Mesendoderm (in vitro differentiated cells): ENCODE results near the gene DIO2.

ENCODE experiments used
- DNase-seq: peaks from one replicate; pipeline ENCODE4 v3.0.0; 2013
- H2AK5ac ChIP-seq: 2 replicates; pipeline ENCODE4 v1.6.1; 2013; ENCODE audit warnings: low read length, inconsistent platforms
- H2BK120ac ChIP-seq: 2 replicates; pipeline ENCODE4 v1.6.1; 2013; ENCODE audit warnings: low read depth, mild to moderate bottlenecking, low read length, moderate library complexity, mixed read lengths
- H2BK15ac ChIP-seq: replicated peaks from 2 replicates; pipeline ENCODE4 v1.6.1; 2013; ENCODE audit warnings: low read depth, mild to moderate bottlenecking, moderate library complexity
- H2BK5ac ChIP-seq: 2 replicates; pipeline ENCODE4 v1.6.1; 2013; ENCODE audit warnings: low read length, inconsistent platforms
- H3K18ac ChIP-seq: 2 replicates; pipeline ENCODE4 v1.6.1; 2013; ENCODE audit warnings: mild to moderate bottlenecking, low read length, mixed read lengths
- H3K23ac ChIP-seq: one replicate; pipeline ENCODE4 v1.6.1; 2013; ENCODE audit warnings: low read length
- H3K27ac ChIP-seq: 2 replicates; pipeline ENCODE4 v1.5.1; 2013; ENCODE audit warnings: low read depth, mild to moderate bottlenecking, inconsistent platforms, low read length, moderate library complexity
- H3K27me3 ChIP-seq: 2 replicates; pipeline ENCODE4 v1.6.1; 2013; ENCODE audit warnings: low read length, control low read depth, mild to moderate bottlenecking, inconsistent platforms; ENCODE audit not compliant: insufficient read depth, poor library complexity
- H3K36me3 ChIP-seq: 2 replicates; pipeline ENCODE4 v1.6.1; 2013; ENCODE audit warnings: low read length, inconsistent platforms; ENCODE audit not compliant: control insufficient read depth, insufficient read depth
- H3K4ac ChIP-seq: one replicate; pipeline ENCODE4 v1.6.1; 2013; ENCODE audit warnings: low read depth, mild to moderate bottlenecking, low read length, moderate library complexity
- H3K4me1 ChIP-seq: 2 replicates; pipeline ENCODE4 v1.6.1; 2013; ENCODE audit warnings: low read depth, low read length, inconsistent platforms; ENCODE audit not compliant: control insufficient read depth
- H3K4me2 ChIP-seq: 2 replicates; pipeline ENCODE4 v1.6.1; 2013; ENCODE audit warnings: low read length
- H3K4me3 ChIP-seq: 2 replicates; pipeline ENCODE4 v1.5.1; 2013; ENCODE audit warnings: mild to moderate bottlenecking, low read length
- H3K56ac ChIP-seq: one replicate; pipeline ENCODE4 v1.6.1; 2013; ENCODE audit warnings: low read length
- H3K79me1 ChIP-seq: 2 replicates; pipeline ENCODE4 v1.6.1; 2013; ENCODE audit warnings: low read length, inconsistent platforms
- H3K79me2 ChIP-seq: 2 replicates; pipeline ENCODE4 v1.6.1; 2013; ENCODE audit warnings: mild to moderate bottlenecking, low read length; ENCODE audit not compliant: control insufficient read depth, insufficient read depth
- H3K9ac ChIP-seq: 2 replicates; pipeline ENCODE4 v1.6.1; 2013; ENCODE audit warnings: low read length, inconsistent platforms
- H4K5ac ChIP-seq: one replicate; pipeline ENCODE4 v1.6.1; 2013; ENCODE audit warnings: low read length
- H4K8ac ChIP-seq: one replicate; pipeline ENCODE4 v1.6.1; 2013; ENCODE audit warnings: low read depth, mild to moderate bottlenecking, control low read depth, low read length, moderate library complexity
- WGBS: extraction: QIAGEN DNeasy Blood & Tissue Kit; methylation state at CpG from one replicate; pipeline ENCODE4 v1.1.7; 2013; ENCODE audit warnings: low lambda C conversion rate, missing lambda C conversion rate; ENCODE audit not compliant: insufficient coverage; ENCODE audit errors: extremely low coverage; 5-methylcytosine and 5-hydroxymethylcytosine counted together

Gene DIO2

GRCh38 chr14:80231702-80232101 lies 20.4 kb upstream of the DIO2 start:
- Histone ChIP-seq H3K79me1 (no peaks in the 10 kb centered on the region), H3K36me3 (no peaks in the 10 kb centered on the region), H3K4ac (no peak overlapping the region), H2AK5ac (no peak overlapping the region), H2BK5ac (no peak overlapping the region), H3K27ac (no peak overlapping the region), H2BK120ac (no peak overlapping the region), H3K18ac (no peak overlapping the region), H3K9ac (no peak overlapping the region), H2BK15ac (no peak overlapping the region), H4K5ac (no peak overlapping the region), H3K23ac (no peak overlapping the region), H3K4me3 (no peak overlapping the region), H3K4me2 (no peak overlapping the region), H3K4me1 (no peaks in the 10 kb centered on the region), H3K79me2 (no peaks in the 10 kb centered on the region), H3K27me3 (no peaks in the 10 kb centered on the region), H4K8ac (no peak overlapping the region), H3K56ac (no peak overlapping the region)
- WGBS = no CpG with 5 or more reads among the region's 2 CpGs
- no peak for DNase-seq

- H3K79me1 ChIP-seq = no peaks in the 10 kb centered on the region
- H2BK15ac ChIP-seq = no peak overlapping the region
- H3K56ac ChIP-seq = no peak overlapping the region
- no CpG with 5 or more reads among the region's 3 CpGs for WGBS
- H2AK5ac ChIP-seq = no peak overlapping the region
- no peak overlapping the region for H2BK120ac ChIP-seq
- no peak overlapping the region for H3K4me2 ChIP-seq
- no peak overlapping the region for H4K5ac ChIP-seq
- H3K4ac ChIP-seq = no peak overlapping the region
- H4K8ac ChIP-seq = no peak overlapping the region
- no peak overlapping the region for H3K27ac ChIP-seq
- H3K27me3 ChIP-seq = no peaks in the 10 kb centered on the region
- H3K36me3 ChIP-seq = no peaks in the 10 kb centered on the region
- no peak for DNase-seq
- H3K4me3 ChIP-seq = no peak overlapping the region
- H3K23ac ChIP-seq = no peak overlapping the region
- no peak overlapping the region for H3K18ac ChIP-seq
- H3K9ac ChIP-seq = no peak overlapping the region
- no peak overlapping the region for H2BK5ac ChIP-seq
- H3K4me1 ChIP-seq = no peaks in the 10 kb centered on the region
- H3K79me2 ChIP-seq = no peaks in the 10 kb centered on the region
Observed at GRCh38 chr14:80223696-80224465, 12.6 kb upstream of the DIO2 start.

GRCh38 chr14:80216818-80217217 lies 5.5 kb upstream of the DIO2 start:
- no peak overlapping the region for H2BK15ac ChIP-seq
- H4K8ac ChIP-seq = no peak overlapping the region
- H2AK5ac ChIP-seq = no peak overlapping the region
- H2BK120ac ChIP-seq = no peak overlapping the region
- H3K9ac ChIP-seq = no peak overlapping the region
- H3K79me1 ChIP-seq = no peaks in the 10 kb centered on the region
- no peak overlapping the region for H3K4me2 ChIP-seq
- no peak overlapping the region for H3K18ac ChIP-seq
- H3K56ac ChIP-seq = no peak overlapping the region
- no peaks in the 10 kb centered on the region for H3K27me3 ChIP-seq
- no peak overlapping the region for H3K27ac ChIP-seq
- no peaks in the 10 kb centered on the region for H3K36me3 ChIP-seq
- H2BK5ac ChIP-seq = no peak overlapping the region
- H3K23ac ChIP-seq = no peak overlapping the region
- no peaks in the 10 kb centered on the region for H3K79me2 ChIP-seq
- H3K4ac ChIP-seq = no peak overlapping the region
- DNase-seq = no peak
- H3K4me1 ChIP-seq = no peaks in the 10 kb centered on the region
- no peak overlapping the region for H4K5ac ChIP-seq
- WGBS = no CpG with 5 or more reads among the region's 3 CpGs
- no peak overlapping the region for H3K4me3 ChIP-seq

GRCh38 chr14:80215756-80216581 lies 4.7 kb upstream of the DIO2 start:
- peak; percentile 62 for DNase-seq
- no peak overlapping the region for H3K27ac ChIP-seq
- WGBS = no CpG with 5 or more reads among the region's 10 CpGs

GRCh38 chr14:80215081-80215480 lies 3.8 kb upstream of the DIO2 start:
- H3K27me3 ChIP-seq = no peaks in the 10 kb centered on the region
- no peak overlapping the region for H2BK120ac ChIP-seq
- H3K4me2 ChIP-seq = no peak overlapping the region
- H3K9ac ChIP-seq = no peak overlapping the region
- no peak overlapping the region for H3K23ac ChIP-seq
- H2AK5ac ChIP-seq = no peak overlapping the region
- H2BK15ac ChIP-seq = no peak overlapping the region
- H3K18ac ChIP-seq = no peak overlapping the region
- H3K79me1 ChIP-seq = no peaks in the 10 kb centered on the region
- no peaks in the 10 kb centered on the region for H3K79me2 ChIP-seq
- no peak overlapping the region for H3K27ac ChIP-seq
- no peak overlapping the region for H4K5ac ChIP-seq
- H3K4ac ChIP-seq = no peak overlapping the region
- H3K4me3 ChIP-seq = no peak overlapping the region
- WGBS = no CpG with 5 or more reads among the region's 4 CpGs
- H4K8ac ChIP-seq = no peak overlapping the region
- DNase-seq = no peak
- no peak overlapping the region for H2BK5ac ChIP-seq
- no peaks in the 10 kb centered on the region for H3K4me1 ChIP-seq
- H3K56ac ChIP-seq = no peak overlapping the region
- no peaks in the 10 kb centered on the region for H3K36me3 ChIP-seq

More at GRCh38 chr14:80215756-80216581, 4.7 kb upstream of the DIO2 start:
- no peak overlapping the region for H3K4me2 ChIP-seq
- no peaks in the 10 kb centered on the region for H3K79me2 ChIP-seq
- no peak overlapping the region for H4K8ac ChIP-seq
- H2BK15ac ChIP-seq = no peak overlapping the region
- H3K18ac ChIP-seq = no peak overlapping the region
- no peaks in the 10 kb centered on the region for H3K36me3 ChIP-seq
- no peak overlapping the region for H3K4me3 ChIP-seq
- H2BK120ac ChIP-seq = no peak overlapping the region
- no peak overlapping the region for H3K56ac ChIP-seq
- no peak overlapping the region for H3K23ac ChIP-seq
- no peak overlapping the region for H3K9ac ChIP-seq
- no peak overlapping the region for H3K4ac ChIP-seq
- H3K79me1 ChIP-seq = no peaks in the 10 kb centered on the region
- no peak overlapping the region for H2AK5ac ChIP-seq
- no peak overlapping the region for H4K5ac ChIP-seq
- no peaks in the 10 kb centered on the region for H3K4me1 ChIP-seq
- no peaks in the 10 kb centered on the region for H3K27me3 ChIP-seq
- H2BK5ac ChIP-seq = no peak overlapping the region
